Mesenteric fat pad (tissue), 1 donor: ENCODE data around the gene IGFL2. TPM values are rescaled to one million over a fixed set of nuclear protein-coding genes. Genes with fewer than 3 reads are reported as not detected.
"Not testable (repeated sequence)": the region's sequence is repeated elsewhere in the genome, so short reads cannot be mapped to it uniquely, and the experiment has no call there.

Experiments used
- DNase-seq: peaks from one replicate; pipeline ENCODE4 v3.0.0-alpha.2; 2020; ENCODE audit warnings: low spot score
- total RNA-seq: library from RNA; stranded (reverse); fragmentation: NEBNext Ultra II Directional; extraction: Animal tissue kit (Norgen Biotek cat#: 25700); gene quantifications from one replicate; pipeline ENCODE4 v1.2.1, GENCODE V29; 2021
- donor health status: DM: yes; HTN: yes; CAD: no.

Gene IGFL2
- total RNA-seq, 1 donor from 2014 or later = not detected

- no peak for DNase-seq
These were observed 58.6 kb downstream of the IGFL2 start for GRCh38 chr19:46206682-46207081.

- not testable (repeated sequence) for DNase-seq
These were observed 59.8 kb downstream of the IGFL2 start for GRCh38 chr19:46207858-46208257.

GRCh38 chr19:46209051-46209450, 61.0 kb downstream of the IGFL2 start:
- no peak for DNase-seq

DNA sequence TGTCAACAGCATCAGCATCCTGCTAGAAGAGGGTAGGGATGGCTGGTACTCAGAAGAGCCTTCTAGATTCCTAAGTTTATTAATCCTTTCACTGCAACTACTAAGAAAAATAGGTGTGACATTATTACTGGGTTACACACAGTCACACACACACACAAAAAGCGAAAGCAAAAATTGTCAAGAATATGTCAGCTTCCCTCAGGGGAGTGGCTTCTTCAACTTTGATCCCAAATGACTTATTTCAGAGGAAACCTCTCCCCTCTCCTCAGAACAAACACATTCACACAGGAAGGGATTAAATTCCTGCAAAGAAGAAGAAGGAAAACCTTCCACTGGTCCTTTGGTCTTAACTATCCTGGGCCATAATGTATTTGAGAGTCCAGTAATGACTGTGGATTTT, 61.4 kb downstream of the IGFL2 start:
- DNase-seq = no peak

DNA sequence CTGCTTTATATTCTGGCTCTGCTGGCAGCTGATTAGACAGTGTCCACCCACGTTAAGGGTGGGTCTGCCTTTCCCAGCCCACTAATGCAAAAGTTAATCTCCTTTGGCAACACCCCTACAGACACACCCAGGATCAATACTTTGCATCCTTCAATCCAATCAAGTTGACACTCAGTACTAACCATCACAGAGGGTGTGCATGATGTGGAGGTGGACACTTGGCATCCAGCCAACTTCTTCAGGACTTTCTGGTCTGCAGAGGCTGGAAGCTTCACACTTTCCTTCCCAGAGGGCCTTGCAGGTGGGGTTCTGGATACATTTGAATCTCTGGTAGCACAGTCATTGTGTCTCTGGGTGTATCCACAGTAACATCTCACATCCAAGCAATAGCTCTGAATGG, 62.6 kb downstream of the IGFL2 start:
- no peak for DNase-seq

Other genes with a start within 250 kb of the IGFL2 start
- gene MYPOP, start 245.6 kb upstream of the IGFL2 start, total RNA-seq = 10.2 TPM
- gene NANOS2, start 233.5 kb upstream of the IGFL2 start, total RNA-seq = not detected
- gene NOVA2, start 174.4 kb upstream of the IGFL2 start, total RNA-seq = 15.4 TPM
- gene CCDC61, start 152.8 kb upstream of the IGFL2 start, total RNA-seq = 9.8 TPM
- gene PGLYRP1, start 125.2 kb upstream of the IGFL2 start, total RNA-seq = 1.6 TPM
- not detected for gene IGFL4, start 107.2 kb upstream of the IGFL2 start, total RNA-seq
- not detected for gene IGFL3, start 23.6 kb upstream of the IGFL2 start, total RNA-seq
- gene IGFL1, start 81.5 kb downstream of the IGFL2 start, total RNA-seq = not detected
- 27.4 TPM for gene HIF3A, start 148.8 kb downstream of the IGFL2 start, total RNA-seq
- 44.3 TPM for gene PPP5C, start 198.8 kb downstream of the IGFL2 start, total RNA-seq